Measurements from ENCODE around the gene NDUFA5.

DNA sequence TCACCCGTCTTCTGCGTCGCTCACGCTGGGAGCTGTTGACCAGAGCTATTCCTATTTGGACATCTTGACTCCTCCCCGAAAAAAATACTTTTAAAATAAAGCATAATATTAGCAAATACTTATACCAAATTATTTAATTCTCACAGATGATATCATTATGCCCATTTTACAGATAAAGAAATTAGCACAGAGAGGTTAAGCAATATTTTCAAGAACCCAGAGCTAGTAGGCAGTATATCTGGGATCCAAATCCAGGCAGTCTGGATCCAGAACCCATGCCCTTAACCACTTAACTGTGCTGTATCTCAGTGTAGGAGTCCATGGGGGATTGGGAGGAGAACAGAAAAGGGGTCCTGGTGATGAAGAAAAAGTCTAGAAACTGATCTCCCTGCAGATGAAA is 29.4 kb downstream of the NDUFA5 start:
- TF ChIP-seq, protein P1, sequence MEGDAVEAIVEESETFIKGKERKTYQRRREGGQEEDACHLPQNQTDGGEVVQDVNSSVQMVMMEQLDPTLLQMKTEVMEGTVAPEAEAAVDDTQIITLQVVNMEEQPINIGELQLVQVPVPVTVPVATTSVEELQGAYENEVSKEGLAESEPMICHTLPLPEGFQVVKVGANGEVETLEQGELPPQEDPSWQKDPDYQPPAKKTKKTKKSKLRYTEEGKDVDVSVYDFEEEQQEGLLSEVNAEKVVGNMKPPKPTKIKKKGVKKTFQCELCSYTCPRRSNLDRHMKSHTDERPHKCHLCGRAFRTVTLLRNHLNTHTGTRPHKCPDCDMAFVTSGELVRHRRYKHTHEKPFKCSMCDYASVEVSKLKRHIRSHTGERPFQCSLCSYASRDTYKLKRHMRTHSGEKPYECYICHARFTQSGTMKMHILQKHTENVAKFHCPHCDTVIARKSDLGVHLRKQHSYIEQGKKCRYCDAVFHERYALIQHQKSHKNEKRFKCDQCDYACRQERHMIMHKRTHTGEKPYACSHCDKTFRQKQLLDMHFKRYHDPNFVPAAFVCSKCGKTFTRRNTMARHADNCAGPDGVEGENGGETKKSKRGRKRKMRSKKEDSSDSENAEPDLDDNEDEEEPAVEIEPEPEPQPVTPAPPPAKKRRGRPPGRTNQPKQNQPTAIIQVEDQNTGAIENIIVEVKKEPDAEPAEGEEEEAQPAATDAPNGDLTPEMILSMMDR (IDR thresholded peaks at IDR 0.05), result no peak
- no peak for TF ChIP-seq POLR2A (IDR thresholded peaks at IDR 0.05)
